Measurements from ENCODE around the gene PSME2. TPM values are rescaled to one million over a fixed set of nuclear protein-coding genes. Genes with fewer than 3 reads are reported as not detected.

The PSME2 gene
- total and polyA plus RNA-seq, 2 of the 13 experiments (the other 11 are each of a cell fraction or from before 2014, with no cell fraction given), result 332 to 716 TPM

DNA sequence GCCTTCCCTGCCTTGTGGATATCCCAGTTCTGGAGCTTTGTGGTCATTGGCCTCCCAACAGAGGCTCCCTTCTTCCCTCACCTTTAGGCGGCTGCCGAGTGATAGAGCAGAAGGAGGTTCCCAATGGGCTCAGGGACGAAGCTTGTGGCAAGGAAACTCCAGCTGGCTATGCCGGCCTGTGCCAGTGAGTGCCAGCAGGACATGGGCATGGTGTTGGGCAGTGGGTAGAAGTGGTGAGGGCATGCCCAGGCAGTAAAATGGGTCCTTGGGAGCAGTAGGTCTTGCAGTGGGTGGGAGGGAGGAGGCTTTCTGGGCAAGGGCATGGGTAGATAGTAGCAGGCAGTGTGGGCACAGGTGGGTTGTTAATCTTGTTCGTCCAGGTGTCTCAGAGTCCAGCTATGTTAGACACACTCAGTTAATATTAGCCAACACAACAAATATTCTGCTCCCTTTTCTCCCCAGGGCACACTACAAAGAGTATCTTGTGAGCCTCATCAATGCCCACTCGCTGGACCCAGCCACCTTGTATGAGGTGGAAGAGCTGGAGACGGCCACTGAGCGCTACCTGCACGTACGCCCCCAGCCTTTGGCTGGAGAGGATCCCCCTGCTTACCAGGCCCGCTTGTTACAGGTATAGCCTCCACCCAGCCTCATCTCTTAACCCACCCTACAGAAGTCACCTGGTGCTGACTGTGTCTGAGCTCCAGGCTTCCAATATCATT, 13.5 kb upstream of the PSME2 start:
- H3K36me3 ChIP-seq (replicated peaks in 1 of 2; ENCODE audit: control insufficient read depth in 1 of 2, insufficient read depth in 2 of 2, low read length in 2 of 2), result peaks cover 61 to 68% of the 10 kb centered on the region in 2 experiments
- H4K20me1 ChIP-seq (ENCODE audit: insufficient read depth, low read length), result no peaks in the 10 kb centered on the region
- FAIRE-seq (no peak), DNase-seq (ENCODE audit: low spot score) (no peak), ATAC-seq (no peak)
- intact Hi-C loops (cut with micrococcal nuclease; ENCODE audit: unreplicated experiment), result no loop called here
- no peak overlapping the region for H2AFZ ChIP-seq (ENCODE audit: low read length)
- in situ Hi-C loops (cut with HindIII; ENCODE audit: extremely low pct_ligation_motif_present, low pct_unique_long_range_greater_than_20kb), result loop anchor here (5.0 kb wide), 1 partner anchor 103 kb away; no protein-coding TSS in a partner anchor
- H3K27ac ChIP-seq (ENCODE audit: extremely low read length, insufficient read depth, low read length), result peak overlapping the region; percentile 24
- BruUV-seq (replicated peaks), result no TSS peak
- ChIA-PET POLR2A (interaction anchor here (1.3 to 11.8 kb wide), 20 partner anchors 10 to 147 kb away, joined by 3 to 233 read pairs (median 24); partner anchors contain the start of genes CHMP4A, CIDEB, DCAF11 and EMC9), CTCF (ENCODE audit: low intra/inter-chr PET ratio, low total read pairs) (interaction anchor here (1.3 to 2.4 kb wide), 5 partner anchors 24 to 146 kb away, joined by 4 to 12 read pairs (median 10); partner anchors contain the start of gene PSME1)
- WGBS (ENCODE audit: low lambda C conversion rate), result 96% methylated on average over 11 of the region's 11 CpGs
- H3K4me2 ChIP-seq (ENCODE audit: low read depth, low read length), result no peak overlapping the region
- H3K9me3 ChIP-seq (ENCODE audit: low read length), result no peaks in the 10 kb centered on the region
- peaks cover 5% of the 10 kb centered on the region for H3K79me2 ChIP-seq (ENCODE audit: insufficient read depth, low read length)
- H3K4me3 ChIP-seq (replicated peaks in 1 of 3; ENCODE audit: insufficient read depth in 1 of 3, low read depth in 2 of 3, low read length in 3 of 3), result no peak overlapping the region
- no peak overlapping the region for H3K9ac ChIP-seq (ENCODE audit: insufficient read depth, low read depth, low read length)
- H3K4me1 ChIP-seq (ENCODE audit: insufficient read depth, low read length), result peaks cover 28% of the 10 kb centered on the region
- no peaks in the 10 kb centered on the region; a peak in 1 of 5 replicates for H3K27me3 ChIP-seq (ENCODE audit: control insufficient read depth in 1 of 2, insufficient read depth in 2 of 2, low read length in 2 of 2)
- no peak for TF ChIP-seq TCF12 (IDR thresholded peaks at IDR 0.05)
- TF ChIP-seq TCF12 (CRISPR knock-in tag; IDR thresholded peaks at IDR 0.05), result no peak
- TF ChIP-seq, protein P1, sequence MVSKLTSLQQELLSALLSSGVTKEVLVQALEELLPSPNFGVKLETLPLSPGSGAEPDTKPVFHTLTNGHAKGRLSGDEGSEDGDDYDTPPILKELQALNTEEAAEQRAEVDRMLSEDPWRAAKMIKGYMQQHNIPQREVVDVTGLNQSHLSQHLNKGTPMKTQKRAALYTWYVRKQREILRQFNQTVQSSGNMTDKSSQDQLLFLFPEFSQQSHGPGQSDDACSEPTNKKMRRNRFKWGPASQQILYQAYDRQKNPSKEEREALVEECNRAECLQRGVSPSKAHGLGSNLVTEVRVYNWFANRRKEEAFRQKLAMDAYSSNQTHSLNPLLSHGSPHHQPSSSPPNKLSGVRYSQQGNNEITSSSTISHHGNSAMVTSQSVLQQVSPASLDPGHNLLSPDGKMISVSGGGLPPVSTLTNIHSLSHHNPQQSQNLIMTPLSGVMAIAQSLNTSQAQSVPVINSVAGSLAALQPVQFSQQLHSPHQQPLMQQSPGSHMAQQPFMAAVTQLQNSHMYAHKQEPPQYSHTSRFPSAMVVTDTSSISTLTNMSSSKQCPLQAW (CRISPR knock-in tag; IDR thresholded peaks at IDR 0.05), result no peak
- TF ChIP-seq SIN3B (IDR thresholded peaks at IDR 0.05; ENCODE audit: low read length), result no peak
- TF ChIP-seq TBP (CRISPR knock-in tag; IDR thresholded peaks at IDR 0.05), result no peak
- TF ChIP-seq ZNF446 (CRISPR knock-in tag; IDR thresholded peaks at IDR 0.05), result no peak
- TF ChIP-seq ZNF761 (CRISPR knock-in tag; conservative IDR thresholded peaks at IDR 0.05), result no peak
- no peak for TF ChIP-seq ZNF160 (CRISPR knock-in tag; IDR thresholded peaks at IDR 0.05)
- no peak for TF ChIP-seq ZNF234 (CRISPR knock-in tag; conservative IDR thresholded peaks at IDR 0.05)
- TF ChIP-seq CBX2 (IDR thresholded peaks at IDR 0.05; ENCODE audit: low read depth, low read length), result no peak
- TF ChIP-seq CBX2 (CRISPR knock-in tag; IDR thresholded peaks at IDR 0.05; ENCODE audit: low read depth), result no peak
- TF ChIP-seq HDAC6 (IDR thresholded peaks at IDR 0.05; ENCODE audit: low read depth, low read length), result no peak
- no peak for TF ChIP-seq FOXA3 (CRISPR knock-in tag; IDR thresholded peaks at IDR 0.05)
- TF ChIP-seq, protein P2, sequence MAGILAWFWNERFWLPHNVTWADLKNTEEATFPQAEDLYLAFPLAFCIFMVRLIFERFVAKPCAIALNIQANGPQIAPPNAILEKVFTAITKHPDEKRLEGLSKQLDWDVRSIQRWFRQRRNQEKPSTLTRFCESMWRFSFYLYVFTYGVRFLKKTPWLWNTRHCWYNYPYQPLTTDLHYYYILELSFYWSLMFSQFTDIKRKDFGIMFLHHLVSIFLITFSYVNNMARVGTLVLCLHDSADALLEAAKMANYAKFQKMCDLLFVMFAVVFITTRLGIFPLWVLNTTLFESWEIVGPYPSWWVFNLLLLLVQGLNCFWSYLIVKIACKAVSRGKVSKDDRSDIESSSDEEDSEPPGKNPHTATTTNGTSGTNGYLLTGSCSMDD (CRISPR knock-in tag; IDR thresholded peaks at IDR 0.05), result no peak
- TF ChIP-seq, protein P3, sequence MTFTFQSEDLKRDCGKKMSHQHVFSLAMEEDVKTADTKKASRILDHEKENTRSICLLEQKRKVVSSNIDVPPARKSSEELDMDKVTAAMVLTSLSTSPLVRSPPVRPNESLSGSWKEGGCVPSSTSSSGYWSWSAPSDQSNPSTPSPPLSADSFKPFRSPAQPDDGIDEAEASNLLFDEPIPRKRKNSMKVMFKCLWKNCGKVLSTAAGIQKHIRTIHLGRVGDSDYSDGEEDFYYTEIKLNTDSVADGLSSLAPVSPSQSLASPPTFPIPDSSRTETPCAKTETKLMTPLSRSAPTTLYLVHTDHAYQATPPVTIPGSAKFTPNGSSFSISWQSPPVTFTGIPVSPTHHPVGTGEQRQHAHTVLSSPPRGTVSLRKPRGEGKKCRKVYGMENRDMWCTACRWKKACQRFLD (CRISPR knock-in tag; IDR thresholded peaks at IDR 0.05; ENCODE audit: borderline replicate concordance), result no peak
- TF ChIP-seq, protein P4, sequence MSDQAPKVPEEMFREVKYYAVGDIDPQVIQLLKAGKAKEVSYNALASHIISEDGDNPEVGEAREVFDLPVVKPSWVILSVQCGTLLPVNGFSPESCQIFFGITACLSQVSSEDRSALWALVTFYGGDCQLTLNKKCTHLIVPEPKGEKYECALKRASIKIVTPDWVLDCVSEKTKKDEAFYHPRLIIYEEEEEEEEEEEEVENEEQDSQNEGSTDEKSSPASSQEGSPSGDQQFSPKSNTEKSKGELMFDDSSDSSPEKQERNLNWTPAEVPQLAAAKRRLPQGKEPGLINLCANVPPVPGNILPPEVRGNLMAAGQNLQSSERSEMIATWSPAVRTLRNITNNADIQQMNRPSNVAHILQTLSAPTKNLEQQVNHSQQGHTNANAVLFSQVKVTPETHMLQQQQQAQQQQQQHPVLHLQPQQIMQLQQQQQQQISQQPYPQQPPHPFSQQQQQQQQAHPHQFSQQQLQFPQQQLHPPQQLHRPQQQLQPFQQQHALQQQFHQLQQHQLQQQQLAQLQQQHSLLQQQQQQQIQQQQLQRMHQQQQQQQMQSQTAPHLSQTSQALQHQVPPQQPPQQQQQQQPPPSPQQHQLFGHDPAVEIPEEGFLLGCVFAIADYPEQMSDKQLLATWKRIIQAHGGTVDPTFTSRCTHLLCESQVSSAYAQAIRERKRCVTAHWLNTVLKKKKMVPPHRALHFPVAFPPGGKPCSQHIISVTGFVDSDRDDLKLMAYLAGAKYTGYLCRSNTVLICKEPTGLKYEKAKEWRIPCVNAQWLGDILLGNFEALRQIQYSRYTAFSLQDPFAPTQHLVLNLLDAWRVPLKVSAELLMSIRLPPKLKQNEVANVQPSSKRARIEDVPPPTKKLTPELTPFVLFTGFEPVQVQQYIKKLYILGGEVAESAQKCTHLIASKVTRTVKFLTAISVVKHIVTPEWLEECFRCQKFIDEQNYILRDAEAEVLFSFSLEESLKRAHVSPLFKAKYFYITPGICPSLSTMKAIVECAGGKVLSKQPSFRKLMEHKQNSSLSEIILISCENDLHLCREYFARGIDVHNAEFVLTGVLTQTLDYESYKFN (CRISPR knock-in tag; conservative IDR thresholded peaks at IDR 0.05), result no peak
- TF ChIP-seq ZNF550 (CRISPR knock-in tag; IDR thresholded peaks at IDR 0.05; ENCODE audit: borderline replicate concordance), result peak; percentile 91; the same call in 1 of the 2 replicates
- 0 out of 2 replicates have a peak, but pooled peaks have one; percentile 19 for TF ChIP-seq POLR2AphosphoS5 (IDR thresholded peaks at IDR 0.05; ENCODE audit: low read depth, low read length)
